Mesenchymal stem cell (in vitro differentiated cells and primary cell): ENCODE measurements around the gene ELAVL1.
"Not testable (repeated sequence)": the region's sequence is repeated elsewhere in the genome, so short reads cannot be mapped to it uniquely, and the experiment has no call there.

Experiments
- DNase-seq: peaks from one replicate; pipeline ENCODE4 v3.0.0-alpha.2; 2013
- H2AFZ ChIP-seq: one replicate; pipeline ENCODE4 v1.6.1; 2013; ENCODE audit warnings: low read depth, mild to moderate bottlenecking, control low read depth, inconsistent platforms, low read length, moderate library complexity
- H2AK5ac ChIP-seq: 2 replicates; pipeline ENCODE4 v1.6.1; 2013; ENCODE audit warnings: low read length, moderate library complexity, mild to moderate bottlenecking, inconsistent platforms; ENCODE audit not compliant: severe bottlenecking
- H2BK120ac ChIP-seq: one replicate; pipeline ENCODE4 v1.6.1; 2013; ENCODE audit warnings: low read depth, mild to moderate bottlenecking, inconsistent platforms, low read length, moderate library complexity
- H2BK12ac ChIP-seq, 2 experiments: one replicate each; pipeline ENCODE4 v1.6.1; 2013; ENCODE audit warnings: inconsistent platforms in 2 of 2, low read length in 2 of 2, mild to moderate bottlenecking in 2 of 2, moderate library complexity in 2 of 2, control low read depth in 1 of 2
- H2BK15ac ChIP-seq: one replicate; pipeline ENCODE4 v1.6.1; 2013; ENCODE audit warnings: mild to moderate bottlenecking, low read depth, inconsistent platforms; ENCODE audit not compliant: poor library complexity, severe bottlenecking
- H2BK5ac ChIP-seq: 2 replicates; pipeline ENCODE4 v1.6.1; 2013; ENCODE audit warnings: low read depth, mild to moderate bottlenecking, low read length, control low read depth, inconsistent platforms; ENCODE audit not compliant: poor library complexity, severe bottlenecking
- H3K14ac ChIP-seq, 2 experiments: one replicate each; pipeline ENCODE4 v1.6.1; 2013; ENCODE audit warnings: inconsistent platforms in 2 of 2, low read length in 2 of 2, control low read depth in 1 of 2, mild to moderate bottlenecking in 1 of 2, moderate library complexity in 1 of 2
- H3K18ac ChIP-seq, 2 experiments: one replicate each; pipeline ENCODE4 v1.6.1; 2013; ENCODE audit warnings: inconsistent platforms in 2 of 2, low read length in 2 of 2, control low read depth in 1 of 2, low read depth in 1 of 2, mild to moderate bottlenecking in 1 of 2
- H3K23ac ChIP-seq, 2 experiments: one replicate each; pipeline ENCODE4 v1.6.1; 2013; ENCODE audit warnings: inconsistent platforms in 2 of 2, low read length in 2 of 2, mild to moderate bottlenecking in 2 of 2, moderate library complexity in 2 of 2, control low read depth in 1 of 2
- H3K27ac ChIP-seq: 2 replicates; pipeline ENCODE4 v1.5.1; 2013; ENCODE audit warnings: mild to moderate bottlenecking, moderate library complexity, low read length, control low read depth, inconsistent platforms; ENCODE audit not compliant: poor library complexity, severe bottlenecking
- H3K27me3 ChIP-seq, 2 experiments: 2 replicates each; pipeline versions ENCODE4 v1.6.1 to v1.7.0; 2013; ENCODE audit warnings: low read length in 2 of 2, mild to moderate bottlenecking in 2 of 2, moderate library complexity in 2 of 2, control low read depth in 1 of 2, inconsistent platforms in 1 of 2; ENCODE audit not compliant: control insufficient read depth in 1 of 2, insufficient read depth in 1 of 2
- H3K36me3 ChIP-seq, 2 experiments: 2 replicates each; pipeline versions ENCODE4 v1.6.1 to v1.7.0; 2013; ENCODE audit warnings: low read length in 2 of 2, control low read depth in 1 of 2, inconsistent platforms in 1 of 2, low read depth in 1 of 2, mild to moderate bottlenecking in 1 of 2; ENCODE audit not compliant: insufficient read depth in 2 of 2, control insufficient read depth in 1 of 2
- H3K4ac ChIP-seq, 2 experiments: one replicate each; pipeline ENCODE4 v1.6.1; 2013; ENCODE audit warnings: inconsistent platforms in 2 of 2, low read length in 2 of 2, mild to moderate bottlenecking in 2 of 2, moderate library complexity in 2 of 2, control low read depth in 1 of 2, low read depth in 1 of 2
- H3K4me1 ChIP-seq: 2 replicates; pipeline ENCODE4 v1.6.1; 2013; ENCODE audit warnings: low read depth, low read length, control low read depth; ENCODE audit not compliant: control insufficient read depth, insufficient read depth
- H3K4me2 ChIP-seq: 2 replicates; pipeline ENCODE4 v1.6.1; 2013; ENCODE audit warnings: low read length, mild to moderate bottlenecking, inconsistent platforms; ENCODE audit not compliant: poor library complexity, severe bottlenecking
- H3K4me3 ChIP-seq, 2 experiments: 2 replicates each; pipeline versions ENCODE4 v1.5.1 to v1.7.0; 2013; ENCODE audit warnings: low read length in 2 of 2, mild to moderate bottlenecking in 2 of 2, control low read depth in 1 of 2, low read depth in 1 of 2; ENCODE audit not compliant: insufficient read depth in 1 of 2
- H3K79me1 ChIP-seq: replicated peaks from 2 replicates; pipeline ENCODE4 v1.6.1; 2013; ENCODE audit warnings: mild to moderate bottlenecking, control low read depth, low read length, inconsistent platforms; ENCODE audit not compliant: poor library complexity, severe bottlenecking
- H3K9ac ChIP-seq: 2 replicates; pipeline ENCODE4 v1.7.0; 2013; ENCODE audit warnings: mild to moderate bottlenecking, low read length, moderate library complexity
- H3K9me3 ChIP-seq: 2 replicates; pipeline ENCODE4 v1.7.0; 2013; ENCODE audit warnings: mild to moderate bottlenecking, low read length; ENCODE audit not compliant: control insufficient read depth
- H4K8ac ChIP-seq: one replicate; pipeline ENCODE4 v1.6.1; 2013; ENCODE audit warnings: inconsistent platforms, mild to moderate bottlenecking, low read length, moderate library complexity
- H4K91ac ChIP-seq: one replicate; pipeline ENCODE4 v1.6.1; 2013; ENCODE audit warnings: mild to moderate bottlenecking, low read length, inconsistent platforms
- WGBS: methylation state at CpG from one replicate; pipeline ENCODE4 v1.1.7; 2013; ENCODE audit warnings: mixed read lengths; 5-methylcytosine and 5-hydroxymethylcytosine counted together

The ELAVL1 gene

DNA sequence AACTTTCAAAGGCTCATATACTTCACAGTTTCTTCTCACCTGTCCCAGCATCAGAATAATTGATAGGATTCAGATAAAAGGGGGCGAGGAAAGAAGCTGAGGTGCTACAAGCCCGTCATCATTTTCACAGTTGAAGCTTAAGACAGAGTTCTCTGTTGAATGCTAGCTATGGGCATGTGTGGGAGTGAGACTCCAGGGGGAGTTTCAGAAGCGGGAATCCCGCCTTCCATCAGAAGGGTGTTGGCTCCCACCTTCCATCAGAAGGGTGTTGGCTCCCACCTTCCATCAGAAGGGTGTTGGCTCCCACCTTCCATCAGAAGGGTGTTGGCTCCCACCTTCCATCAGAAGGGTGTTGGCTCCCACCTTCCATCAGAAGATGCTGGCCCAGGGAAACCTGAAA lies 44.4 kb downstream of the ELAVL1 start:
- not testable (repeated sequence) for H3K9me3 ChIP-seq, H3K4ac ChIP-seq, H3K27me3 ChIP-seq, H4K91ac ChIP-seq, H3K23ac ChIP-seq, H2BK5ac ChIP-seq, H2BK12ac ChIP-seq, H2AK5ac ChIP-seq, H3K18ac ChIP-seq, DNase-seq, H2BK120ac ChIP-seq, H3K9ac ChIP-seq, H3K4me3 ChIP-seq, H3K4me2 ChIP-seq, H3K14ac ChIP-seq, H2AFZ ChIP-seq, H2BK15ac ChIP-seq, H4K8ac ChIP-seq
- H3K36me3 ChIP-seq, result peaks cover 61 to 73% of the 10 kb centered on the region in 2 experiments
- peaks cover 11% of the 10 kb centered on the region for H3K4me1 ChIP-seq
- peak overlapping the region; percentile 63 for H3K27ac ChIP-seq
- peaks cover 36% of the 10 kb centered on the region for H3K79me1 ChIP-seq
- WGBS, result 97% methylated on average over 4 of the region's 4 CpGs

DNA sequence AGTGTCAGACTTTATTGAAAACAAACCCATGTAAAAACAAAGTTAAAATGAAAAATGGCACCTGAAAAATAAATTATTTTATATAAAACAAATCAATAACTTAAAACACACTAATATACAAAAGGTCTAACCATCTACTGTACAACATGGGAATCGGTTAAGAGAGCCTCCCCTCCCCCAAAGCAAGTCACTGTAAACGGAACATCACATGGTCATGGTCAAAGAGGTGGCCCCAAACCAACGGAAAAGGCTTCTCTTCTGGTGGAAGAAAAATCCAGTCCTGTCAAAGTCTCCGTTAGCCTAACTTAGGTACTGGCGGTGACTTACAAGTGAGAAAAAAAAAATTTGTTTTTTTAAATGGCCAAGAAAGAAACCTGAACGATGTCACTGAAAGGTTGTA lies 46.2 kb downstream of the ELAVL1 start:
- Histone ChIP-seq H3K14ac (no peak overlapping the region), H2AK5ac (no peak overlapping the region), H3K79me1 (peaks cover 24% of the 10 kb centered on the region), H3K4me3 (no peak overlapping the region), H3K36me3 (peaks cover 46 to 56% of the 10 kb centered on the region in 2 experiments), H3K27me3 (no peaks in the 10 kb centered on the region), H4K8ac (no peak overlapping the region), H3K27ac (no peak overlapping the region), H3K4me2 (no peak overlapping the region), H2AFZ (no peak overlapping the region), H2BK120ac (no peak overlapping the region), H3K18ac (no peak overlapping the region), H3K4me1 (peaks cover 14% of the 10 kb centered on the region), H4K91ac (no peak overlapping the region), H3K23ac (no peak overlapping the region), H2BK5ac (no peak overlapping the region), H2BK12ac (no peak overlapping the region), H3K9me3 (no peaks in the 10 kb centered on the region), H3K4ac (no peak overlapping the region), H3K9ac (no peak overlapping the region), H2BK15ac (no peak overlapping the region)
- no peak for DNase-seq
- WGBS, result 90% methylated on average over 6 of the region's 6 CpGs

- H3K4me3 ChIP-seq, result no peak overlapping the region
- H4K8ac ChIP-seq, result no peak overlapping the region
- no peak overlapping the region for H3K14ac ChIP-seq
- H2BK120ac ChIP-seq, result no peak overlapping the region
- H3K9ac ChIP-seq, result no peak overlapping the region
- peaks cover 21 to 30% of the 10 kb centered on the region in 2 experiments for H3K36me3 ChIP-seq
- no peak overlapping the region for H2AFZ ChIP-seq
- H3K79me1 ChIP-seq, result peaks cover 16% of the 10 kb centered on the region
- DNase-seq, result no peak
- no peak overlapping the region for H4K91ac ChIP-seq
- H3K9me3 ChIP-seq, result no peaks in the 10 kb centered on the region
- no peak overlapping the region for H3K27ac ChIP-seq
- H2BK15ac ChIP-seq, result no peak overlapping the region
- no peaks in the 10 kb centered on the region for H3K27me3 ChIP-seq
- no peak overlapping the region for H3K23ac ChIP-seq
- no peak overlapping the region for H2BK5ac ChIP-seq
- H2BK12ac ChIP-seq, result no peak overlapping the region
- no peak overlapping the region for H3K4ac ChIP-seq
- H3K4me2 ChIP-seq, result no peak overlapping the region
- H2AK5ac ChIP-seq, result no peak overlapping the region
- 88% methylated on average over 11 of the region's 11 CpGs for WGBS
- H3K4me1 ChIP-seq, result peaks cover 10% of the 10 kb centered on the region
- H3K18ac ChIP-seq, result no peak overlapping the region
These were observed 49.7 kb downstream of the ELAVL1 start for GRCh38 chr19:7955696-7956095.

DNA sequence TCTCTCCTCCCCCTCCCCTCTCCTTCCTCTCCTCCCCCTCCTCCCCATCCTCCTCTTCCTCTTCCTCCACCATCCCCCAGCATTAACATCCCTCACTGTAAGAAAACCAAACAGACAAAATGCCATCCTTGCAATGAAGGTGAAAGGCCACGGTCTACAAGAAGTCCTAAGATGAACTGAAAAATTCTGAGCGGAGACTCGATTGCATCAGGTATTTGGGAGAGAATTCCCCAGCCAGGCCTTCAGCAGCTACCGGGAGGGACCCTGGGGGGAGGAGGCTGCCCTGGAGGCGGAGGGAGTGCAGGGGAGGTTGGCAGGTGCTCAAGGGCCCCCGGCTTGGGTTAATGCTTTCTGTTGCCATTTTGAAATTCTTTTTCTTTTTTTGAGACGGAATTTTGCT lies 51.9 kb downstream of the ELAVL1 start:
- H3K79me1 ChIP-seq, result peaks cover 5% of the 10 kb centered on the region
- H2BK12ac ChIP-seq, result no peak overlapping the region
- no peak overlapping the region for H2BK120ac ChIP-seq
- no peak overlapping the region for H2AK5ac ChIP-seq
- no peak overlapping the region for H4K91ac ChIP-seq
- no peak overlapping the region for H2AFZ ChIP-seq
- peaks cover 5 to 21% of the 10 kb centered on the region in 2 experiments for H3K36me3 ChIP-seq
- no peaks in the 10 kb centered on the region for H3K9me3 ChIP-seq
- WGBS, result 88% methylated on average over 7 of the region's 7 CpGs
- no peak overlapping the region for H3K27ac ChIP-seq
- no peak for DNase-seq
- no peak overlapping the region for H2BK15ac ChIP-seq
- no peak overlapping the region for H3K23ac ChIP-seq
- H3K9ac ChIP-seq, result no peak overlapping the region
- H3K14ac ChIP-seq, result no peak overlapping the region
- no peak overlapping the region for H3K4ac ChIP-seq
- no peak overlapping the region for H4K8ac ChIP-seq
- peaks cover 10% of the 10 kb centered on the region for H3K4me1 ChIP-seq
- H3K18ac ChIP-seq, result no peak overlapping the region
- H3K4me3 ChIP-seq, result no peak overlapping the region
- no peak overlapping the region for H3K4me2 ChIP-seq
- H2BK5ac ChIP-seq, result no peak overlapping the region
- no peaks in the 10 kb centered on the region for H3K27me3 ChIP-seq
